HG03108 (cell line): ENCODE measurements around the gene EIF5A2.
"Not testable (repeated sequence)": the region's sequence is repeated elsewhere in the genome, so short reads cannot be mapped to it uniquely, and the experiment has no call there.

ENCODE experiments used
- ATAC-seq: cut with Tn5 transposase; IDR thresholded peaks from one replicate; pipeline ENCODE4 v1.9.1; 2021; ENCODE audit warnings: moderate library complexity; ENCODE audit not compliant: unreplicated experiment

The EIF5A2 gene

DNA sequence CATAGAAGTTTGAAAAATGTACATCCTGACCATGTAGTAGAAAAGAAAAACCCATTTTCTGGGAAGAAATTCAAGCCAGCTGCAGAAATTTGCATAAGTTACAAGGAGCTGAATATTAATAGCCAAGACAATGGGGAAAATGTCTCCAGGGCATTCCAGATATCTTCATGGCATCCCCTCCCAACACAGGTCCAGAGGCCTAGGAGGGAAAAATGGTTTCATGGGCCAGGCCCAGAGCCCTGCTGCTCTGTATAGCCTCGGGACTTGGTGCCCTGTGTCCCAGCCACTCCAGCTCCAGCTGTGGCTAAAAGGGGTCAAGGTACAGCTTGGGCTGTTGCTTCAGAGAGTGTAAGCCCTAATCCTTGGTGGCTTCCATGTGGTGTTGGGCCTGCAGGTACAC, 11.2 kb downstream of the EIF5A2 start:
- not testable (repeated sequence) for ATAC-seq

DNA sequence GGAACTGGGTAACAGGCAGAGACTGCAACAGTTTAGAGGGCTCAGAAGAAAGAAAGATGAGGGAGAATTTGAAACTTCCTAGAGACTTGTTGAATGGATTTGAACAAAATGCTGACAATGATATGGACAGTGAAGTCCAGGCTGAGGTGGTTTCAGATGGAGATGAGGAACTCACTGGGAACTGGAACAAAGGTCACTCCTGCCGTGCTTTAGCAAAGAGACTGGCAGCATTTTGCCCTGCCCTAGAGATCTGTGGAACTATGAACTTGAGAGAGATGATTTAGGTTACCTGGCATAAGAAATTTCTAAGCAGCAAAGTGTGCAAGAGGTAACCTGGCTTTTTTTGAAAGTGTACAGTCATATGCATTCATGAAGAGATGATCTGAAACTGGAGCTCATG, 11.7 kb downstream of the EIF5A2 start:
- no peak for ATAC-seq

- ATAC-seq, result not testable (repeated sequence)
Observed at GRCh38 chr3:170896333-170896732, 12.1 kb downstream of the EIF5A2 start.

DNA sequence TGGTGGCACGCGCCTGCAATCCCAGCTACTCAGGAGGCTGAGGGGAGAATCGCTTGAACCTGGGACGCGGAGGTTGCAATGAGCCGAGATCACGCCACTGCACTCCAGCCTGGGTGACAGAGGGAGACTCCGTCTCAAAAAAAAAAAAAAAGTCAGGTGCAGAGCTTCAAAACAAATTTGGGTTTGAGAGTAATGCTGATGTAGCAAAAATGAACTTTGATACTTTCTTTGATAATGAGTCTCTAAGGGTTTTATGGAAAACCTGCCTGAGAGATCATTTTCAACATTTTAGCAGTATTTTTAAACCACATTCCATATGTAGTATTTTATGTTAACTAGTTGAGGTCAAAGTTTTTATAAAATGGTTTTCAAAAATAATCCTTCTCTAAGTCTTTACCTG, 14.5 kb downstream of the EIF5A2 start:
- no peak for ATAC-seq

DNA sequence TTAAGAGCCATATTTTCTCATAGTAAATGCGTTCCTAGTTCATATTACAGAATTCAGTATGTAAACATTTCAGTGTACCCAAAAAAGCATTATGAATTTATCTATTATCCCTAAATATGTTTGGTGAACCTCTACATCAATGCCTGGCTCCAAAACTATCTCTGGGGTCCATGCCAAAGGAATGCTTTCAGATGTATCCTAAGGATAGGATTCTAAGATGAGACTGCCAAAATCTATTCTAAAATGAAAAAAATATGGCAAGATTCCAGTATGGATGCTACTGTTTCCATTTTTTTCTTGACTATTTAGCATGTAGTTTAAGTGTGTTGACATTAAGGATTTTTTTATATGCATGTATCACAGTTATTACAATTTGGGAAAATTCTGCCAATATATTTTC, 18.8 kb downstream of the EIF5A2 start:
- no peak for ATAC-seq

DNA sequence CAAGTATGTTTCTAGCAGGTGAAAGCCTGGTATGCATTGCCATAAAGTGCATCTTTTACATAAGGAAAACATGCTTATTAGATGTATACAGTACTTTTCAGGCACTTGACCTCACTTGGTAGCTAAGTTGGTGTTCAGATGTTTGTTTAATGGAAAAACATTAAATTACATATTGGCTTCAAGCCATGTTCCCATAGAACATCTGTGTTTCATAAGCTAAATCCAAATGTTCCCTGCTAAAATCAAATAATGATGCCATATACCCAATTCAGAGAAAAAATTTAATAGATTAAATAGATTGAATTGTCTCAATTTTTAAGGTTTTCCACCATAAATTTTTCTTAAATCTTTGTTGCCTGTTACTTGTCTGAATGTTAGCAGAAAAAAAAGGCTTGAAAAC, 19.3 kb downstream of the EIF5A2 start:
- no peak for ATAC-seq

DNA sequence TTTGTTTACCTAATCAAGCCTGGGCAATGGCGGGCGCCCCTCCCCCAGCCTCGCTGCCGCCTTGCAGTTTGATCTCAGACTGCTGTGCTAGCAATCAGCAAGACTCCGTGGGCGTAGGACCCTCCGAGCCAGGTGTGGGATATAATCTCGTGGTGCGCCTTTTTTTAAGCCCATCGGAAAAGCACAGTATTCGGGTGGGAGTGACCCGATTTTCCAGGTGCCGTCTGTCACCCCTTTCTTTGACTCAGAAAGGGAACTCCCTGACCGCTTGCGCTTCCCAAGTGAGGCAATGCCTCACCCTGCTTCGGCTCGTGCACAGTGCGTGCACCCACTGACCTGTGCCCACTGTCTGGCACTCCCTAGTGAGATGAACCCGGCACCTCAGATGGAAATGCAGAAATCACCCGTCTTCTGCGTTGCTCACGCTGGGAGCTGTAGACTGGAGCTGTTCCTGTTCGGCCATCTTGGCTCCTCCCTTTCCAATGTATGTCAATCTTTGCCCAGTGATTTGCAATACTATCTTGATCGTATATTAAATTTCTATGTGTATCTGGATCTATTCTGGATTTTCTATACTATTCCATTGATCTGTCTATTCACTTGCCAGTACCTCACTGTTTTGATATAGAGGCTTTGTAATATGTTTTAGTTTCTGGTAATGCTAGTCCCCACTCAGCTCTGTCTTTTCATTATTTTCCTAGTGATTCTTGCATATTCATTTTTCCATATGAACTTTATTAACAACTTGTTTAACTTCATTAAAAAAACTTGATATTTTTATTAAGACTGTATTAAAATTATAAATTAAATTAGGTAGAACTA, 24.1 kb downstream of the EIF5A2 start:
- not testable (repeated sequence) for ATAC-seq

GRCh38 chr3:170878688-170879087, 29.7 kb downstream of the EIF5A2 start:
- not testable (repeated sequence) for ATAC-seq

- ATAC-seq, result not testable (repeated sequence)
Observed at GRCh38 chr3:170877311-170877710, 31.1 kb downstream of the EIF5A2 start.

- ATAC-seq, result no peak
Observed at GRCh38 chr3:170876537-170876936, 31.9 kb downstream of the EIF5A2 start.

GRCh38 chr3:170869645-170870593, 38.5 kb downstream of the EIF5A2 start, which contains the start of gene RPL22L1:
Gene RPL22L1 (minus strand): TSS chr3:170870195. CDS start chr3:170870167, 28 bp downstream.
- ATAC-seq, result peak; percentile 99

- ATAC-seq, result no peak
Observed at GRCh38 chr3:170869239-170869590, 39.2 kb downstream of the EIF5A2 start.

GRCh38 chr3:170868577-170869238, 39.7 kb downstream of the EIF5A2 start:
- ATAC-seq, result no peak

DNA sequence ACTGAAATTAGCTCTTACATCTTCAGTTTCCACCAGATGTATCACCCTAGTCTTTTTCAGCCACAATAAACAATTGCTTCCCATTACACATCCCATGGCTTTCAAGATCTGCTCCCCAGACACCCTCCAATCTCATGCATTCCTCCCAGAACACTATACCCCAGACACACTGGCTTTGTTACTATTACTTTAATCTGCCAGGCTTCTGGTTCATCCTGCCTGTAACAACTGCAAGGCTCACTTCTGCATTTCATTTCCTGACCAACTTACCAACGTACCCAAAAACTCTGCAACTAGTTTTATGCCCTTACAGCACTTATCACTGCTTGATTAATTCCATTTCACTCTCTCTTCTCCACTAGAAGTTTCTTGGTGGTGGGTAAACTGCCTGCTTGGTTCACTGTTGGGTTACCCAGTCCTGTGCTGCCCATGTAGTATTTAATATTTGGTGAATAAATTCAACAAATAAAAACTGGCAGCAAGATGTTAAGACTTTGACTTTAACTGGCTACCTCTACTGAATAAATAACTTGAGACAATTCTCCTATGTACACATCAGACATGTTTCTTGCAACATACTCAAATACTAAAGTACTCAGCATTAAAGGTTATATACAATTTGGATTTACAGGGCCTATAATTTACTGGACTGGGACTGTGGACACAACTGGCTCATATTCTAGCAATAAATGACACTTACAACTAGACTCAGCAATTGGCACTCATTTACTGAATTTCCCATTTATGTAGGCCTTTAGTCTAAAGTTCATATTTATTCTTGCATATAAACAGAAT, 41.1 kb downstream of the EIF5A2 start:
- ATAC-seq, result no peak

DNA sequence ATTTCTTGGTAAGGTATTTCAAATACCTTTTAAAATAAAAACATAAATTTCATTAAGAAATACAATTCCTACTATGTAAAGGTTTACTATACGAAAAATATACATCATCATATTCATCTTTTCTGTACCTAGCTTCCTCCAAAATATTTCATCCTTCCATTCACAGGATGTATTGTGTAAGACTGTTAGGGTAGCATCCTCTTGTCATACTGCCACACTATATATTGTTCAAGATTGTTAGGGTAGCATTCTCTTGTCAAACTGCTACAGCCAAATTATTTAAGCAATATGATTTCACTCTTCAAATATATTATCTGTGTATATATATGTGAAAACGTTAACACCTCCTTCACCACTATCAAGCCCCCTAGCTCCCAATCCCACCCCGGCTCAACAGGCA, 41.9 kb downstream of the EIF5A2 start:
- ATAC-seq, result no peak

GRCh38 chr3:170865209-170866094, 43.0 kb downstream of the EIF5A2 start:
- ATAC-seq, result no peak

GRCh38 chr3:170864525-170865208, 43.8 kb downstream of the EIF5A2 start:
- no peak for ATAC-seq

- no peak for ATAC-seq
Observed at GRCh38 chr3:170863816-170864215, 44.6 kb downstream of the EIF5A2 start.
